ENCODE measurements around the gene CCDC150.
"Not testable (repeated sequence)": the region's sequence is repeated elsewhere in the genome, so short reads cannot be mapped to it uniquely, and the experiment has no call there.

CCDC150 gene

GRCh38 chr2:196639180-196640030, at the start of gene CCDC150:
Gene CCDC150, plus strand, starts transcription at chr2:196639715. Its CDS starts 52 bp downstream, at chr2:196639767.
- DNase-seq, result peak; percentile 90

- no peak for DNase-seq
These were observed 49.2 kb upstream of the CCDC150 start for GRCh38 chr2:196590286-196590685.

- DNase-seq, result no peak
These were observed 48.5 kb upstream of the CCDC150 start for GRCh38 chr2:196591004-196591403.

- DNase-seq, result no peak
These were observed 47.9 kb upstream of the CCDC150 start for GRCh38 chr2:196591621-196592022.

- DNase-seq, result no peak
These were observed 47.1 kb upstream of the CCDC150 start for GRCh38 chr2:196592331-196592910.

GRCh38 chr2:196592911-196593881, 46.3 kb upstream of the CCDC150 start, which contains the start of gene HECW2:
Gene HECW2, minus strand, starts transcription at chr2:196593554.
- DNase-seq, result no peak

GRCh38 chr2:196594158-196594557, 45.4 kb upstream of the CCDC150 start:
- no peak for DNase-seq

GRCh38 chr2:196597531-196597930, 42.0 kb upstream of the CCDC150 start:
- no peak for DNase-seq

- DNase-seq, result no peak
These were observed 41.1 kb upstream of the CCDC150 start for GRCh38 chr2:196598412-196598811.

GRCh38 chr2:196598846-196599245, 40.7 kb upstream of the CCDC150 start:
- DNase-seq, result no peak

- DNase-seq, result no peak
These were observed 37.8 kb upstream of the CCDC150 start for GRCh38 chr2:196601430-196602306.

GRCh38 chr2:196604196-196604595, 35.3 kb upstream of the CCDC150 start:
- DNase-seq, result no peak

GRCh38 chr2:196606516-196606915, 33.0 kb upstream of the CCDC150 start:
- no peak for DNase-seq

- no peak for DNase-seq
These were observed 32.4 kb upstream of the CCDC150 start for GRCh38 chr2:196607073-196607472.

GRCh38 chr2:196607896-196608295, 31.6 kb upstream of the CCDC150 start:
- not testable (repeated sequence) for DNase-seq

GRCh38 chr2:196609806-196610205, 29.7 kb upstream of the CCDC150 start:
- no peak for DNase-seq

GRCh38 chr2:196610796-196611195, 28.7 kb upstream of the CCDC150 start:
- no peak for DNase-seq

- DNase-seq, result no peak
These were observed 26.2 kb upstream of the CCDC150 start for GRCh38 chr2:196613302-196613701.

- DNase-seq, result no peak
These were observed 22.1 kb upstream of the CCDC150 start for GRCh38 chr2:196617430-196617829.

GRCh38 chr2:196618661-196619060, 20.9 kb upstream of the CCDC150 start:
- DNase-seq, result no peak

- DNase-seq, result no peak
These were observed 9.0 kb upstream of the CCDC150 start for GRCh38 chr2:196630531-196630930.

- no peak for DNase-seq
These were observed 4.4 kb upstream of the CCDC150 start for GRCh38 chr2:196635156-196635555.
